ENCODE measurements around the gene TRIM7.

DNA sequence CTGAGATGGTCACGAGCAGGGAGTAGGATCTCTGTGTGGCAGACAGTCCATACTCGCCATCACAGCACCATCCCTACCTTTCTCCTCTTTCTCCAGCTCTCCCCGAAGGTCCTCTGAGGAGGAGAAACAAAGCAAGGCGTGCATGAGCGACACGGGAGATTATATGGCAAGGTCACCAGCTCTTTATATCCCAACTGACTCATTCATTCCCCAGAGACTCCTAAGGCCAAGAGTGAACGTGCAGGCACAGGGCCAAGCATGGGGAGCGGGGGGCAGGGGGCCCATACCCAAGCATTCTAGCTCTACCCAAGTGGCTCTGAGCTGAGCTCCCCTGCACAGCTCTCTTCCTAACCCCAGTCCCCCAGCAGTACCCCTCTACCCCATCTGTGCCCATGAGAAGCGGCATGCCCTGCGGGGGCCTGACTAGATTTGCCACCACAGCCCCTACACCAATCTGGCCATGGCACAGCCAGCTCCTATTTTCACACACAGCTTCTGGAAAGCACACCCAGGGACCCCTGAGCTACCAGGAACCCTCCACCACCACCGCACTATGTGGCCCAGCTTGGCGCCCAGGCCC, 6.8 kb downstream of the TRIM7 start:
- TF ChIP-seq, protein P1, sequence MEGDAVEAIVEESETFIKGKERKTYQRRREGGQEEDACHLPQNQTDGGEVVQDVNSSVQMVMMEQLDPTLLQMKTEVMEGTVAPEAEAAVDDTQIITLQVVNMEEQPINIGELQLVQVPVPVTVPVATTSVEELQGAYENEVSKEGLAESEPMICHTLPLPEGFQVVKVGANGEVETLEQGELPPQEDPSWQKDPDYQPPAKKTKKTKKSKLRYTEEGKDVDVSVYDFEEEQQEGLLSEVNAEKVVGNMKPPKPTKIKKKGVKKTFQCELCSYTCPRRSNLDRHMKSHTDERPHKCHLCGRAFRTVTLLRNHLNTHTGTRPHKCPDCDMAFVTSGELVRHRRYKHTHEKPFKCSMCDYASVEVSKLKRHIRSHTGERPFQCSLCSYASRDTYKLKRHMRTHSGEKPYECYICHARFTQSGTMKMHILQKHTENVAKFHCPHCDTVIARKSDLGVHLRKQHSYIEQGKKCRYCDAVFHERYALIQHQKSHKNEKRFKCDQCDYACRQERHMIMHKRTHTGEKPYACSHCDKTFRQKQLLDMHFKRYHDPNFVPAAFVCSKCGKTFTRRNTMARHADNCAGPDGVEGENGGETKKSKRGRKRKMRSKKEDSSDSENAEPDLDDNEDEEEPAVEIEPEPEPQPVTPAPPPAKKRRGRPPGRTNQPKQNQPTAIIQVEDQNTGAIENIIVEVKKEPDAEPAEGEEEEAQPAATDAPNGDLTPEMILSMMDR (IDR thresholded peaks at IDR 0.05): no peak
- no peak for TF ChIP-seq POLR2A (IDR thresholded peaks at IDR 0.05)

All from Peyer's patch (tissue), 4 donors.